HepG2 (cell line): ENCODE measurements around the gene MYO1B. TPM values are rescaled to one million over a fixed set of nuclear protein-coding genes. Genes with fewer than 3 reads are reported as not detected.
A peak's percentile ranks its signal among the peaks of the same experiment; 100 is the strongest.

Experiments used
- BCL6 ChIP-seq: IDR thresholded peaks from 2 replicates; pipeline ENCODE4 v1.6.1; 2016; ENCODE audit warnings: missing genetic modification reagents, missing compliant biosample characterization
- DMAP1 ChIP-seq: IDR thresholded peaks from 2 replicates; pipeline ENCODE4 v1.6.1; 2016
- FOXK2 ChIP-seq: fragments of 450-650 bp; IDR thresholded peaks from 2 replicates; pipeline ENCODE4 v1.6.1; 2016
- GLMP ChIP-seq: sonication (generic); formaldehyde crosslinking; IDR thresholded peaks from 2 replicates; pipeline ENCODE4 v1.9.0; 2021; ENCODE audit warnings: missing genetic modification reagents, mild to moderate bottlenecking, borderline replicate concordance
- GTF3A ChIP-seq: sonication (generic); formaldehyde crosslinking; conservative IDR thresholded peaks from 2 replicates; pipeline ENCODE4 v1.4.0; 2020; ENCODE audit warnings: mild to moderate bottlenecking, missing genetic modification reagents
- HDAC1 ChIP-seq: sonication (generic); formaldehyde crosslinking; IDR thresholded peaks from 2 replicates; pipeline ENCODE4 v1.5.1; 2020; ENCODE audit warnings: mild to moderate bottlenecking, missing genetic modification reagents
- HNRNPK ChIP-seq: fragments of 200-400 bp; formaldehyde crosslinking; IDR thresholded peaks from 2 replicates; pipeline ENCODE4 v1.6.1; 2018; ENCODE audit warnings: low read length, low read depth, moderate library complexity, mild to moderate bottlenecking; ENCODE audit not compliant: poor library complexity, severe bottlenecking
- KLF11 ChIP-seq: IDR thresholded peaks from 2 replicates; pipeline ENCODE4 v1.6.1; 2016; ENCODE audit warnings: missing compliant biosample characterization
- MED1 ChIP-seq: sonication (generic); formaldehyde crosslinking; IDR thresholded peaks from 2 replicates; pipeline ENCODE4 v1.4.0; 2020; ENCODE audit warnings: missing genetic modification reagents
- MLLT10 ChIP-seq: sonication (generic); formaldehyde crosslinking; IDR thresholded peaks from 2 replicates; pipeline ENCODE4 v1.4.0; 2020; ENCODE audit warnings: missing genetic modification reagents
- MNT ChIP-seq: fragments of 450-650 bp; IDR thresholded peaks from 2 replicates; pipeline ENCODE4 v1.6.1; 2016
- NCOA1 ChIP-seq: sonication (generic); formaldehyde crosslinking; IDR thresholded peaks from 2 replicates; pipeline ENCODE4 v1.9.0; 2021; ENCODE audit warnings: missing genetic modification reagents
- NFRKB ChIP-seq: fragments of 450-650 bp; IDR thresholded peaks from 2 replicates; pipeline ENCODE4 v1.6.1; 2017
- POLR2G ChIP-seq: fragments of 200-400 bp; formaldehyde crosslinking; IDR thresholded peaks from 2 replicates; pipeline ENCODE4 v1.6.1; 2018; ENCODE audit warnings: mild to moderate bottlenecking, low read depth, low read length, moderate library complexity
- PRMT3 ChIP-seq: sonication (generic); formaldehyde crosslinking; IDR thresholded peaks from 2 replicates; pipeline ENCODE4 v1.8.1; 2022; ENCODE audit warnings: low read depth, mild to moderate bottlenecking, moderate library complexity, missing genetic modification reagents, borderline replicate concordance
- REL ChIP-seq: sonication (generic); formaldehyde crosslinking; conservative IDR thresholded peaks from 2 replicates; pipeline ENCODE4 v1.8.0; 2022; ENCODE audit warnings: mild to moderate bottlenecking, missing genetic modification reagents, moderate library complexity
- SOX6 ChIP-seq, 2 experiments: fragments of 450-650 bp in 1 of 2; sonication (generic) in 1 of 2; formaldehyde crosslinking in 1 of 2; IDR thresholded peaks; 2 replicates each; pipeline versions ENCODE4 v1.4.0 to v1.6.1; 2017 to 2020; ENCODE audit warnings: antibody characterized with exemption in 1 of 2, mild to moderate bottlenecking in 1 of 2, missing genetic modification reagents in 1 of 2
- SP2 ChIP-seq: sonication (generic); formaldehyde crosslinking; IDR thresholded peaks from 2 replicates; pipeline ENCODE4 v1.5.1; 2020; ENCODE audit warnings: mild to moderate bottlenecking, missing genetic modification reagents
- SRF ChIP-seq: IDR thresholded peaks from 2 replicates; pipeline ENCODE4 v1.6.1; 2011; ENCODE audit warnings: mild to moderate bottlenecking, low read depth, low read length, moderate library complexity
- ZC3H4 ChIP-seq: sonication (generic); formaldehyde crosslinking; IDR thresholded peaks from 2 replicates; pipeline ENCODE4 v1.4.0; 2020; ENCODE audit warnings: missing genetic modification reagents, borderline replicate concordance
- ZFAT ChIP-seq: sonication (generic); formaldehyde crosslinking; conservative IDR thresholded peaks from 2 replicates; pipeline ENCODE4 v1.8.1; 2023; ENCODE audit warnings: missing genetic modification reagents, inconsistent platforms
- ZMYM3 ChIP-seq: sonication (generic); formaldehyde crosslinking; IDR thresholded peaks from 2 replicates; pipeline ENCODE4 v1.5.1; 2020; ENCODE audit warnings: mild to moderate bottlenecking, missing genetic modification reagents
- ZNF121 ChIP-seq: sonication (generic); formaldehyde crosslinking; IDR thresholded peaks from 2 replicates; pipeline ENCODE4 v1.5.0; 2020; ENCODE audit warnings: mild to moderate bottlenecking, missing genetic modification reagents
- ZNF432 ChIP-seq: sonication (generic); formaldehyde crosslinking; IDR thresholded peaks from 2 replicates; pipeline ENCODE4 v1.5.0; 2020; ENCODE audit warnings: missing genetic modification reagents, mild to moderate bottlenecking, borderline replicate concordance
- ZNF572 ChIP-seq: sonication (generic); formaldehyde crosslinking; IDR thresholded peaks from 2 replicates; pipeline ENCODE4 v1.5.1; 2020; ENCODE audit warnings: mild to moderate bottlenecking, missing genetic modification reagents
- ZNF672 ChIP-seq: sonication (generic); formaldehyde crosslinking; IDR thresholded peaks from 2 replicates; pipeline ENCODE4 v1.8.1; 2022; ENCODE audit warnings: missing genetic modification reagents
- ZNF75D ChIP-seq: sonication (generic); formaldehyde crosslinking; IDR thresholded peaks from 2 replicates; pipeline ENCODE4 v1.8.1; 2023; ENCODE audit warnings: missing genetic modification reagents, mild to moderate bottlenecking, borderline replicate concordance
- ZNF766 ChIP-seq: sonication (generic); formaldehyde crosslinking; IDR thresholded peaks from 2 replicates; pipeline ENCODE4 v1.5.0; 2020; ENCODE audit warnings: missing genetic modification reagents, borderline replicate concordance
- ZNF777 ChIP-seq: sonication (generic); formaldehyde crosslinking; IDR thresholded peaks from 2 replicates; pipeline ENCODE4 v1.4.0; 2020; ENCODE audit warnings: missing genetic modification reagents
- ZNF782 ChIP-seq: sonication (generic); formaldehyde crosslinking; IDR thresholded peaks from 2 replicates; pipeline ENCODE4 v1.4.0; 2020; ENCODE audit warnings: missing genetic modification reagents, mild to moderate bottlenecking, borderline replicate concordance
- ZNF850 ChIP-seq: sonication (generic); formaldehyde crosslinking; conservative IDR thresholded peaks from 2 replicates; pipeline ENCODE4 v1.9.0; 2021; ENCODE audit warnings: mild to moderate bottlenecking, missing genetic modification reagents
- polyA plus RNA-seq, 8 experiments: library from polyadenylated mRNA; depleted of rRNA in 3 of 8; stranded (reverse) in 7 of 8; unstranded in 1 of 8; fragments of >200 nt; fragmentation: Illumina TruSeq in 4 of 8; extraction: Trizol in 4 of 8; gene quantifications; 2 replicates each; pipeline versions ENCODE4 v1.2.1 to v1.2.3, GENCODE V29; 2011 to 2016; ENCODE audit warnings: low read depth in 4 of 8, missing spikeins in 1 of 8, mixed read lengths in 1 of 8; ENCODE audit not compliant: insufficient read depth in 1 of 8
- total RNA-seq, 5 experiments: library from RNA; depleted of rRNA; stranded (reverse); fragments of >200 nt; fragmentation: Illumina TruSeq; extraction: Trizol; gene quantifications; 2 replicates each; pipeline ENCODE4 v1.2.3, GENCODE V29; 2016; ENCODE audit warnings: low read depth in 1 of 5

MYO1B gene
- total and polyA plus RNA-seq, 2 of the 13 experiments (the other 11 are each of a cell fraction or from before 2014, with no cell fraction given), result 36.9 to 89.8 TPM

GRCh38 chr2:191247381-191248057 is 2.3 kb downstream of the MYO1B start (continued):
- TF ChIP-seq MNT, result no peak
- no peak for TF ChIP-seq ZNF572 (CRISPR knock-in tag)
- 0 out of 2 replicates have a peak, but pooled peaks have one; percentile 61 for TF ChIP-seq PRMT3
- TF ChIP-seq BCL6 (CRISPR knock-in tag), result peak; percentile 52; the same call in 1 of the 2 replicates
- TF ChIP-seq ZFAT (CRISPR knock-in tag), result no peak
- peak; percentile 79; the same call in 1 of the 2 replicates for TF ChIP-seq MED1
- no peak for TF ChIP-seq SRF
- TF ChIP-seq GLMP (CRISPR knock-in tag), result no peak
- no peak for TF ChIP-seq SP2 (CRISPR knock-in tag)
- TF ChIP-seq ZNF432, result no peak
- no peak for TF ChIP-seq ZNF782 (CRISPR knock-in tag)
- TF ChIP-seq NFRKB, result no peak
- peak; percentile 58; the same call in 1 of the 2 replicates for TF ChIP-seq DMAP1 (CRISPR knock-in tag)
- TF ChIP-seq ZC3H4 (CRISPR knock-in tag), result peak; percentile 50; the same call in 1 of the 2 replicates
- TF ChIP-seq ZNF121 (CRISPR knock-in tag), result no peak
- TF ChIP-seq POLR2G, result peak; percentile 81
- TF ChIP-seq NCOA1 (CRISPR knock-in tag), result no peak
- TF ChIP-seq FOXK2, result peak; percentile 63
- TF ChIP-seq REL, result no peak
- TF ChIP-seq MLLT10 (CRISPR knock-in tag), result no peak
- TF ChIP-seq ZNF75D (CRISPR knock-in tag), result no peak
- no peak for TF ChIP-seq HNRNPK
- no peak for TF ChIP-seq KLF11 (CRISPR knock-in tag)
- TF ChIP-seq SOX6 (IDR thresholded peaks at IDR 0.05), result no peak
- peak; percentile 82 for TF ChIP-seq SOX6 (CRISPR knock-in tag; IDR thresholded peaks at IDR 0.05)
- peak; percentile 86 for TF ChIP-seq ZMYM3 (CRISPR knock-in tag)
- TF ChIP-seq ZNF850 (CRISPR knock-in tag), result no peak
- no peak for TF ChIP-seq ZNF672 (CRISPR knock-in tag)
- peak; percentile 83; the same call in 1 of the 2 replicates for TF ChIP-seq HDAC1 (CRISPR knock-in tag)
- TF ChIP-seq ZNF777 (CRISPR knock-in tag), result no peak
- TF ChIP-seq ZNF766, result no peak
- no peak for TF ChIP-seq GTF3A (CRISPR knock-in tag)
